GM19023 (cell line): Measurements from ENCODE around the gene BBC3.

Source experiments
- ATAC-seq: cut with Tn5 transposase; IDR thresholded peaks from one replicate; pipeline ENCODE4 v1.9.1; 2021; ENCODE audit warnings: mild to moderate bottlenecking, moderate library complexity; ENCODE audit not compliant: unreplicated experiment

BBC3 gene

GRCh38 chr19:47232422-47233211, 1.6 kb upstream of the BBC3 start:
- ATAC-seq = no peak

- peak; percentile 30 for ATAC-seq
Measured at GRCh38 chr19:47231215-47232054, 436 bp upstream of the BBC3 start.

GRCh38 chr19:47230054-47230920, 712 bp downstream of the BBC3 start:
- peak; percentile 22 for ATAC-seq

- ATAC-seq = no peak
Measured at GRCh38 chr19:47229676-47230053, 1.3 kb downstream of the BBC3 start.

DNA sequence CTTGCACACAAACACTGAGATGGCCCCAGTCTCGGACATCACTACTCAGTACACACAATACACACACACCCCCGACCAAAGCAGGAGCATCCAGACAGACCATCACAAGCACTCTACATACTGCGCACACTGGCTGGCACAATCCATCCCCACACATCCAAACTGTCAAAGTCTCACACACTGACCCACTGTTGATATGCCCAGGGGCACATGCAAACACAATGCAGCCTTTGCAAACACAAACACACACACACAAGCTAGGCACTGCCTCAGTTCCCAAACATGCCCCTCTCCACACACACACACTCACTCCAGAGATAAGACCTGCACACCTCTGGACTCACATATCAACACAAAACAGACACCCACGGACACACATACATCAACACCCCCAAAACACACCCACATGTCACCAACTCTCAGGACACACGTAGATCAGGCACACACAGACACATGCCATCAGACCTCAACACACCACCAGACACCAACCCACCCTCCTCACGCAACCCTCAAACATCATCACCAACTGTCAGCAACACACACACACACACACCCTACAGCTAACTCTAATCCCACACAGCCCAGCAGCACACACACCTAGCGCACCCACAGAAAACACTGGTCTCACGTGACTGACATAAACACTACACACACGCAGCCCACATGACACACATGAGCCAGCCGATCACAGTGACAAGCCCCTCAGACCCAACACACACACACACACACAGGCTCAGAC, 1.9 kb downstream of the BBC3 start:
- ATAC-seq = no peak

GRCh38 chr19:47228168-47228936, 2.6 kb downstream of the BBC3 start:
- no peak for ATAC-seq

DNA sequence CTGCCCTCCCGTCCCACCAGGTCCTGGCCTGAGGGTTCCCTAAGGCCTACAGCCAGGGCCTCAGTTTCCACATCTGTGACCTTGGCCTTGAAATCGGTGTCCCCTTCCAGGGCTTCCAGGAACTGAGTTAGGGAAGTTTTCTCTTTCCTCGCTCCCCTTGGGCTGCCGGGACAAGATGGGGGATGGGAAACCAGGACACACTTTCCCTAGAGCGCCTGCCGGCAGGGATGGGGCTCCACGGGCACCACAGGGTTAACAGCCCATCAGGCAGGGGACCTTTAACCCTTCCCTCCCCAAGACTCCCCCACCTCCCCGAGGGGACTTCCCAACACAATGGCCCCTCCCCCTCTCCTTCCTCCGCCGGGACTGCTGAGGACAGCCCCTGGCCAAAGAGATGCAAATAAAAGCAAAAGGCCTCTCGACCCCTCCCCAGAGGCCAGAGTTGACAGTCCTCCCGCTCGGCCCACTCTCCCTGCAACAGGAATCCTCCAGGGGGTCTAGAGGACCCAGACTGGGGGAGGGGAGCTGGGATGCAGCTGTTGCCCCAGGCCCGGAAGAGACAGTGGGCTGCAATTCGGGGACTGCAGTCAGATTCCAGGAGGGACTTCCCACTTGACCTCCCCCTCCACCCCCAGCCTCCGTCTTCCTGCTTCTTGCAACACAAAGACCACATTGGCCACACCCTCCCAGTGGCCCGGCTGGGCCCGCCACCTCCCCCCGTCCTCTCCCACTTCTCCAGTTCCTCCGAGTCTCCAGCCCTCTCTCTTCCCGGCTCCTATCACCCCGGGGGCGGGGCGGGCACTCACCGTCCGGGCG, 3.4 kb downstream of the BBC3 start:
- ATAC-seq = no peak

DNA sequence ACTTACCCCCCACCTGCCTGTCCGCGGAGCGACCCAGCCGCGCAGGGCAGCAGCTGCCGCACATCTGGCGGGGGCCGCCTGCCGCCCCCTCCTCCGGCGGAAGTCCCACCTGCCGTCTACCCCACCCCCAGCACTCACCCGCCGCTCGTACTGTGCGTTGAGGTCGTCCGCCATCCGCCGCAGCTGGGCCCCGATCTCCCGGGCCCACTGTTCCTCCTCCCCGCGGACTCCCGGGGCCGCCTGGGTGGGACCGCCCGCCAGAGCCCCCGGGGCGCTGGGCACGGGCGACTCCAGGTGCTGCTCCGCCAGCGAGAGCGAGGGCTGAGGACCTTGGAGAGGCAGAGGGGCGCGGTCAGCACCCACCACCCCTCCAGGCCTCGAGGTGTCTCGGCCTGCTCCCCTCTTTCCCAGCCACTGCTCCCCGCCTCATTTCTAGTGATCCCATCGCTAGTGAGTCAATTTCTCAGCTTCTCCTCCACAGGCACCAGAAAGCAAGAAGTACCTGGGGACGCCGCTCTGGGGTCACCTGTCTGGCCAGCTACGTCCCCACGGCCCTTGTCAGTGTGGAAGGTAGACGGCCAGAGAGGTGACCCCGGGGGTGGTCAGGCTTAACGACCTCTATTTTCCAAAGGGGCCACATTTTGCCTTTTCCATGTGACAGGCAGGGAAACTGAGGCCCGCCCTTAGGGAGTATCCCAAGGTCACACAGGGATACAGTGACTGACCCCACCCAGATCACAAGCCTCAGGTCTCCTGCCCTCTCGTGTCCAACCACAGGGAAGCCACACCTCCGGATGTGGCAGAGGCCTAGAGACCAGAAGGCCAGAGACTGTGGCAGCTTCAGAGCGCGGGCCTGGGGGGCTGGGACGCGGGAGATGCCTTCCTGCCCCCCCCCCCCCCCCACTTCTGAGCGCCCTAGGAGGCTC, 4.3 kb downstream of the BBC3 start:
- peak; percentile 15 for ATAC-seq

DNA sequence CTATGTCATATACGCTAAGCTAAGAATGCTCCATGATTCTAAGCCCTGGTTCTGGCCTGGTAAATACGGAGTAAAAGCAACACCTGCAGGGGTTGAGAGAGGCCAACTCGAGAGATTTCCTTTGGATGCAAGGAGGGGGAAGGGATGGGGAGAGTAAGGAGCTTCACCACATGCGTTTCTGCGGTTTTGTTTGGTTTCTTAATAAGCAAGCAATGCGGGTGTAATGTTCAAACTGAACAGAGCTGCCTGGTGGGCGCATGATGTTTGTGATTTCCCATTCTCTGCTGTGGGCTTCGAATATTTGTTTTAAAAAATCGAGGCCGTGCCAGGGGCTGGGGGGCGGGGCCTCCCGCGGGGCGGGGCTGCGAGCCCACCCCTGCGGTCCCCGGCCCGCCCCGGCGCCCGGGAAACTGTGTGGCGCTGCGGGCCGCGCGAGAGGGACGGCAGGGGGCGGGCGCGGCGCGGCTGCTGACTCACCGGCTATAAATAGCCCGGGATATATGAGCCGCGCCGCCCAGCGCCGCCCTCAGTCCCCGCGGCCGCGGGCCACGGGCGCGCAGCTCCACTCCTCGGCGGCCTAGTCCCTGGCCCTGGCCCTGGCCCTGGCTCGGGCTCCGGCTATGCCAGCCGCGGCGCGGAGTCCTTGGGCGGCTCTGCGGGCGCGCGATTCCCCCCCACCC, 5.1 kb downstream of the BBC3 start:
- peak; percentile 31 for ATAC-seq

DNA sequence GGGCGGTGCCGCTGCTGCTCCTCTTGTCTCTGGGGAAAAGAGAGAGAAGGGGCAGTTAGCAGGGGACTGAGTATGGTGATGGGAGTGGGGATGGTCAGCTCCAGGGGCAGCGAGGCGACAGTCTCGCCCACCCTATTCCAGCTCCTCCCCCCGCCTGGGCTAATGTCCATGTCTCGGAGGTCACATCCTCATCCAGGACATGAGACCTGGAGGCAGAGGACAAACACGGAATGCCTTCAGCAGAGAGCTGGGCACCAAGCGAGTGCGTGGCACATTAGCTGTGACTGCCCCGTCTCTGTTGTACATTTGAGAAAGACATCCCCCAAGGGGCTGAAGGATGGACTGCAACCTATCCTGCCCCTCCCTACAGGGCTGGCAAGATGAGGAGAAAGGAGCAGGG, 9.1 kb downstream of the BBC3 start:
- no peak for ATAC-seq

DNA sequence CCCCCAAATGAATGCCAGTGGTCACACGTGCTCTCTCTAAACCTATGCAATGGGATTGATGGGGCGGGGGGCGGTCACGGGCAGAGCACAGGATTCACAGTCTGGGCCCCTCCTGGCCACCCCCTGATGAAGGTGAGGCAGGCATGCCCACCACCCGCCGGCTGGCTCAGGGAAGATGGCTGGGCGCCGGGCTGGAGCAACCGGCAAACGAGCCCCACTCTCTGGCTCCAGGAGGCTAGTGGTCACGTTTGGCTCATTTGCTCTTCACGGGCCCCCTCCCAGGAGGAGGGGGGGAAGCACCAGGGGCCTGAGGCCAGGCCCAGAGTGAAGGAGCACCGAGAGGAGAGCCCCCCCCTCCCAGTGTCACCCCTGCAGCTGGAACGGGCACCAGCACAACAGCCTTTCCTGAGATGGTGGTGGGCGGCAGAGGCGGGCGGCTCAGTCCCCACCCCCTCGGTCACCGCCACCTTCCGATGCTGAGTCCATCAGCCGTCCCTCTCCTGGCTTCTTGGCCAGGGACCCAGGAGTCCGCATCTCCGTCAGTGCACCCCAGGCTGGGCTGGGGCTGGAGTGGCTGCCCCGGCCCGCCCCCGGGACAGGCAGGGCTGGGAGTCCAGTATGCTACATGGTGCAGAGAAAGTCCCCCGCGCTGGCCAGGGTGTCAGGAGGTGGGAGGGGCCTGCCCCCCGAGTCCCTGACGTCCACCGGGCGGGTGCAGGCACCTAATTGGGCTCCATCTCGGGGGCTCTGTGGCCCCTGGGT, 9.7 kb downstream of the BBC3 start:
- no peak for ATAC-seq

- no peak for ATAC-seq
Measured at GRCh38 chr19:47215581-47215980, 15.4 kb downstream of the BBC3 start.

DNA sequence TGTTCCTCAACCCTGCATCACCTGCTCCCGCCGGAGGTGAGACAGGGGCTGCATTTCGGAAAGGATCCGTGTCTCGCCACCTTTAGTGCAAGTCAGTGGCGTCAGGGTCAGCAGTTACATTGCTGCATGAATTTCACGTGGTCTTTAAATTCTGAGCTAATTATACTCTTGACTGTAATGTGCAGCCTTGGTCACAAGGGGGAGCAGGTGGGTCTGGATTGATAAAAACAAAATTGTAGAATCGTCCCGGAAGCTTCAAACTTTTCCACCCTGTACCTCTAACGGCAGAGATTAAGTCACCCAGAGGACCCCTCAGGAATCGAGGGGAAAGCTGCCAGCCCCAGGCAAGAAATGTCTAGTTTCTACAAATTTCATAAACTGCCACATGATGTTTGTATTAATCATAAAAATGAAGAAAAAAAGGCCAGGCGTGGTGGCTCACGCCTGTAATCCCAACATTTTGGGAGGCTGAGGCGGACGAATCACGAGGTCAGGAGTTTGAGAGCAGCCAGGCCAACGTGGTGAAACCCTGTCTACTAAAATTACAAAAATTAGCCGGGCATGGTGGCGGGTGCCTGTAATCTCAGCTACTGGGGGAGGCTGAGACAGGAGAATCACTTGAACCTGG, 20.2 kb downstream of the BBC3 start:
- no peak for ATAC-seq

- no peak for ATAC-seq
Measured at GRCh38 chr19:47210180-47210490, 20.9 kb downstream of the BBC3 start.

GRCh38 chr19:47209319-47210179, 21.4 kb downstream of the BBC3 start:
- ATAC-seq = no peak
